ENCODE results near the gene ABHD17B.

DNA sequence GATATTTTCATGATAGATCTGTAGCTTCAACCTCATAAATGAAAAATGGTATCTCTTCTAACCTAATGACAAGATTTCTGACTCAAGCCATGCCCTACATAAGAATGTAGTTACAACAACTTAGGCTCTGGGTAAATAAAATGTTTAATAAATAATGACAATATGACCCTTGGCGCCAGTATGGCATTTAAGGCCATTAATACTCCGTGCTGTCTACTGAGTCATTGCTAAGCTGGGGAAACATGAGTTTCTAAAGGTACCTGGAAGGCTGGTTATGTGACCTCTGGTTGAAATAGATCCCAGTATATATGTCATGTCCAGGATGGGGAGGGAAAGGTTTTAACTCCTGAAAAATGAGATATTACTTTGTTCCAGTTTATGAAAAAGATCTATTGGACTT lies 84.7 kb downstream of the ABHD17B start:
- TF ChIP-seq CTCF (conservative IDR thresholded peaks at IDR 0.05 in 1 of 2, IDR thresholded peaks at IDR 0.05 in 1 of 2; ENCODE audit: extremely low read depth in 1 of 2, insufficient read depth in 1 of 2, low read depth in 1 of 2, low read length in 2 of 2) (no peak), EZH2 (IDR thresholded peaks at IDR 0.05; ENCODE audit: borderline replicate concordance, low read length) (no peak)
